Measurements from ENCODE around the gene CNPY1. TPM values are rescaled to one million over a fixed set of nuclear protein-coding genes. Genes with fewer than 3 reads are reported as not detected.
A peak's percentile ranks its signal among the peaks of the same experiment; 100 is the strongest.

Gene CNPY1
- total and polyA plus RNA-seq, 2 donors (not counting 1 experiment from before 2014, with no cell fraction given) = not detected

- H3K4me3 ChIP-seq (replicated peaks in 1 of 4; ENCODE audit: control extremely low read depth in 1 of 4, insufficient read depth in 1 of 4, low read depth in 3 of 4, low read length in 4 of 4) = no peak overlapping the region
- H3K27ac ChIP-seq (ENCODE audit: insufficient read depth, low read length) = no peak overlapping the region
- H3K9ac ChIP-seq (ENCODE audit: insufficient read depth, low read length) = no peak overlapping the region
- H3K4me1 ChIP-seq (ENCODE audit: control insufficient read depth, extremely low read depth, insufficient read depth, low read length) = no peaks in the 10 kb centered on the region
- peaks cover 69% of the 10 kb centered on the region for H3K27me3 ChIP-seq (ENCODE audit: control insufficient read depth, insufficient read depth, low read length)
- no peaks in the 10 kb centered on the region for H3K9me3 ChIP-seq (ENCODE audit: control insufficient read depth, insufficient read depth, low read depth, low read length)
- no peak overlapping the region for H2AFZ ChIP-seq (ENCODE audit: low read length)
- no peak overlapping the region for H3K4me2 ChIP-seq (ENCODE audit: extremely low read depth, insufficient read depth, low read length)
- no peaks in the 10 kb centered on the region for H3K36me3 ChIP-seq (ENCODE audit: control insufficient read depth, insufficient read depth, low read length)
- DNase-seq (ENCODE audit: low read depth in 2 of 2) = no peak
- H3K79me2 ChIP-seq (ENCODE audit: control insufficient read depth, insufficient read depth, low read length) = no peaks in the 10 kb centered on the region
- TF ChIP-seq EZH2 (IDR thresholded peaks at IDR 0.05; ENCODE audit: low read length, missing control alignments) = peak; percentile 84
- TF ChIP-seq, protein P1, sequence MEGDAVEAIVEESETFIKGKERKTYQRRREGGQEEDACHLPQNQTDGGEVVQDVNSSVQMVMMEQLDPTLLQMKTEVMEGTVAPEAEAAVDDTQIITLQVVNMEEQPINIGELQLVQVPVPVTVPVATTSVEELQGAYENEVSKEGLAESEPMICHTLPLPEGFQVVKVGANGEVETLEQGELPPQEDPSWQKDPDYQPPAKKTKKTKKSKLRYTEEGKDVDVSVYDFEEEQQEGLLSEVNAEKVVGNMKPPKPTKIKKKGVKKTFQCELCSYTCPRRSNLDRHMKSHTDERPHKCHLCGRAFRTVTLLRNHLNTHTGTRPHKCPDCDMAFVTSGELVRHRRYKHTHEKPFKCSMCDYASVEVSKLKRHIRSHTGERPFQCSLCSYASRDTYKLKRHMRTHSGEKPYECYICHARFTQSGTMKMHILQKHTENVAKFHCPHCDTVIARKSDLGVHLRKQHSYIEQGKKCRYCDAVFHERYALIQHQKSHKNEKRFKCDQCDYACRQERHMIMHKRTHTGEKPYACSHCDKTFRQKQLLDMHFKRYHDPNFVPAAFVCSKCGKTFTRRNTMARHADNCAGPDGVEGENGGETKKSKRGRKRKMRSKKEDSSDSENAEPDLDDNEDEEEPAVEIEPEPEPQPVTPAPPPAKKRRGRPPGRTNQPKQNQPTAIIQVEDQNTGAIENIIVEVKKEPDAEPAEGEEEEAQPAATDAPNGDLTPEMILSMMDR (conservative IDR thresholded peaks at IDR 0.05 in 1 of 2, IDR thresholded peaks at IDR 0.05 in 1 of 2; ENCODE audit: low read depth in 1 of 2, low read length in 2 of 2) = no peak
- no peaks in the 10 kb centered on the region for H4K20me1 ChIP-seq (ENCODE audit: control insufficient read depth, extremely low read depth, insufficient read depth, low read length)
Observed at GRCh38 chr7:155467846-155468784, 78.2 kb downstream of the CNPY1 start.

GRCh38 chr7:155466814-155467733, 79.3 kb downstream of the CNPY1 start:
- Histone ChIP-seq H4K20me1 (ENCODE audit: control insufficient read depth, extremely low read depth, insufficient read depth, low read length) (no peaks in the 10 kb centered on the region), H3K4me3 (replicated peaks in 1 of 4; ENCODE audit: control extremely low read depth in 1 of 4, insufficient read depth in 1 of 4, low read depth in 3 of 4, low read length in 4 of 4) (no peak overlapping the region), H3K9me3 (ENCODE audit: control insufficient read depth, insufficient read depth, low read depth, low read length) (no peaks in the 10 kb centered on the region), H2AFZ (ENCODE audit: low read length) (no peak overlapping the region), H3K27me3 (ENCODE audit: control insufficient read depth, insufficient read depth, low read length) (peaks cover 75% of the 10 kb centered on the region), H3K27ac (ENCODE audit: insufficient read depth, low read length) (no peak overlapping the region), H3K4me1 (ENCODE audit: control insufficient read depth, extremely low read depth, insufficient read depth, low read length) (no peaks in the 10 kb centered on the region), H3K36me3 (ENCODE audit: control insufficient read depth, insufficient read depth, low read length) (no peaks in the 10 kb centered on the region), H3K9ac (ENCODE audit: insufficient read depth, low read length) (no peak overlapping the region), H3K79me2 (ENCODE audit: control insufficient read depth, insufficient read depth, low read length) (no peaks in the 10 kb centered on the region), H3K4me2 (ENCODE audit: extremely low read depth, insufficient read depth, low read length) (no peak overlapping the region)
- TF ChIP-seq, protein P1 (conservative IDR thresholded peaks at IDR 0.05 in 1 of 2, IDR thresholded peaks at IDR 0.05 in 1 of 2; ENCODE audit: low read depth in 1 of 2, low read length in 2 of 2) = no peak
- TF ChIP-seq EZH2 (IDR thresholded peaks at IDR 0.05; ENCODE audit: low read length, missing control alignments) = peak; percentile 30
- no peak for DNase-seq (ENCODE audit: low read depth in 2 of 2)

Data from fibroblast of lung (primary cell).